ENCODE results near the gene CYP24A1.

CYP24A1 gene

DNA sequence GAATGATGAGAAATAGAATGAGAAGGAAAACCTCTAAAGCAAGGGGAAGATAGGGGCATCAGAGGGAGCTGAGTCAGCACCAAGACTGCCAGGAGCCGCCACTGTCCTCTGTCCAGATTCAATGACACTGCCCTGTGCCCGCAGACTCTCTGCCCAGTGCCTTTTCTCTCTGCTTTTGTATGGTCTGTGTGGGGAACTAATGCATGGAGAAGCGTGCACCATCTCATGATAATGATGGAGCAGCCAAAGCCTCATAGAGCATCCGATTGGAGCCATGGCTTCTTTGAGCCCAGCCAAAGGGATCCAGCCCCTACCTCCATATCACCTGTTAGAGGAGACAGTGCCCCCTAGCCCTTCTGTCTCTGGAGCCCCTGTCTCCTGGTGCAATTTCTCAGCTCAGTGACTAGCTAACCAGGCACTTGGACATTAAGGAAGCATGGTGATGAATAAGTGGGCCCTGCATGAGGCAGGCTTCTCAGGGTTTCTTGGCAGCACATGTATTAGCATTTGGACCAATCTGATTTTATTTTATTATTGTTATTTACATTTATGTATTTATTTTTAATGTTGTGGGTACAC is 27.6 kb upstream of the CYP24A1 start:
- no peak for DNase-seq

DNA sequence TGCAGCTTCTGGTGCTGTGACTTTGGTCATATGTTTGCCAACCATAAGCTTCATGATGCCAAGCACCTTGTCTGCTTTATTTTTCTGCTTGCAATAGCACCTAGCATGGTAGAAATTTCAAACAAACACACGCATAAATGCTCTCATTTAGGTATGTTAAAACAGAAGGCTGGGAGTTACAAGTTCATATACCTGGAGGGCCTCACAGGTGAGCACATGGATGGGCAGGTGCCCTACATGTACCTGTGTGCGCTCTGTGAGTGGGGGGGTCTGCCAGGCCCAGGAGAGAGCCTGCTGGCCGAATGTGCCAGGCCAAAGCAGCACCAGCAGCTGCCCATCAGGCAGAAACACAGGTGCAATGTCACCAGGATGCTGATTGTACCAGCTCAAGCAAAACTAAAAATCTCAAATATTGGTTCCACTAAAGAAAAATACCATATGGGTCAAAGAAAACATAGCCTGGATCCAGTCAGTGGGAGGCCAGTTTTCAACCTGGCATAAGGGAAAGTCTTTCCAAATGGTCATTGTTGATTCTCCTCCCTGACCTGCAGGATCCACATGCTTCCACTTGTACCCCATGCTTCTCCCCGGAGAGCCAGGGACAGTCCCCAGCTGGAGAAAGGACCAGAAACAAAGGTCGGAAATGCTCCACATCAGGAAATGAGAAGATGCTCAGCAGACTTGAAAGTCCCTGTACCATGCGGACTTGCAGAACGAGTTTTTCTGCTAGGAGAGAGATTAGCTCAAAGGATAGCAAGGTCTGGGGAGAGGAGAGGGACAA is 26.9 kb upstream of the CYP24A1 start:
- DNase-seq = no peak

DNA sequence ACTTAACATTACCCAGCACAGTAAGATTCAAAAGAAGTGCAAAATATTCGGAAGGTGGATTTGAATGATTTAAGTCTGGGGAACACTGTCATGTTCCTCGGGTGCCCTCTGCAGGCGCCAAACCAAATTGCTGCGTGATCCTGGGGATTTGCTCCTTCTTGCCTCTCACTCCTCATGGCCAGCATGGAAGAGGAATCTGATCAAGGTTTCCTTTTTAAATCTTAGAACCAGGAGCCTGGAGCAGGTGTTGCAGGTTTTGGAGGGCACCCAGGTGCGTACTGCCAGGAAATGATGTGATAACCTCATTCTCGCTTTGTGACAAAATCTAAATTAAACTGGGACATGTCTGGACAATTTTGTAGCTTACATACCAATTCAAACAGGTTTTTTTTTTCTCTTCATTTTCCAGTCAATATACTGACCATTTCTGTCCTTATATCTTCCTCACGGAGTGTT is 26.0 kb upstream of the CYP24A1 start:
- DNase-seq = no peak

DNA sequence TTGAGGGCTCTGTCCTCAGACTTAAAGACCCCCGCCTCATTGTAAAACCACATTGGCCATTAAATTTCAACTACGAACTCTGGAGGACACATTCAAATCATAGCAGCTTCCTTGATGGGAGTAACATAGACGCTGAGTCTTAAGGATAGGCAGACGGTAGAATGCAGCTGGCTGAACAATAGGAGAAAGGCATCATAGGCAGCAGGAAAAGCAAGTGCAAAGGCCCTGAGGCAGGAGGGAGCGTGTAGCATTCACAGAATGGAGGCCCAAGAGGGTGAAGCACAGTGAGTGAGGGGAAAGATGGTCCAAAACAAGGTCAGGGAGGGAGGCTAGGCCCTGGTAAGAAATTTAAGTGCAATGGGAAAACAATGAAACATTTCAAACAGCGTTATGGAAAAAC is 25.5 kb upstream of the CYP24A1 start:
- DNase-seq = no peak

DNA sequence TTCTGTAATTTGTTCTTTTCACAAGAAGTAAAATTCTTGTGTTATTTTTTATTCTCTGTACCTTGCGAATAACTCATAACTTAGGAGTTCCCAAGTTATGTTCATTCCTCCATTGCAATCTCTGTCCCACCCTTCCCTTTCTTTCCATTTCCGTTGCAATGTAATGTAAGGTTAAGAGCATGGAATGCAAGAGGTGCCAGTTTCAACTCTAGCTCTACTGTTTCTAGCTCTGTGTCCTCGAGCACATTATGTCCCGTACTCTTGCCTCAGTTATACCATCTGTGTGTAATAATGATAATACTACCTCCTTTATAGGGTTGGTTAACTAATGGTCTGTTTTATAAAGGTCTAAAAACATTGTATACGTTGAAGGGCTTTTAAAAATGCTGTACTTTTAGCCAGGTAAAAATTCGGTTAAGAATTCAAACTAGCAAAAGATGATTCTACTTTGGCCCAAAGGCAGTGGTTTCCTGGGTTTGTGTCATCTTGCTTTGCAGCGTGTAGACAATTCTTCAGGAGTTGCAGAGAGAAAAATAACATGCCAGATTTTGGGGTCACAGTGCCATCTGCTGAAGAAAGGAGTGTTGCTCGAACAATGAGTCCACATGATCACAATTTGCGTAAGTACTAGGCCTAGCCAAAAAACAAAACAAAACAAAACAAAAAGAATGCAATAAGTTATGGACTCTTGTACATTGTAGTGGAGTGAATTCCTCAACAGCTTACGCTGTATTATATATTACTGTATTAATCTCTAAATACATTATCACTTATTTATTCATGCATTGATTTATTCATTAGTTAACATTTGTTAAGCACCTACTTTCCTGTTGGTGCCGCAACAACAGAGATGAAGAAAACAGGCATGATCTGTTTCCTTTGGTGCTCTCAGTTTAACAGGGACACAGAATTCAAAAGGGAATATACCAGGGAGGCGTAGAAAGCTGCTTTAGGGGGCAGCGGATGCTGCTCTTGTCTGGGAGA is 24.1 kb upstream of the CYP24A1 start:
- DNase-seq = no peak

DNA sequence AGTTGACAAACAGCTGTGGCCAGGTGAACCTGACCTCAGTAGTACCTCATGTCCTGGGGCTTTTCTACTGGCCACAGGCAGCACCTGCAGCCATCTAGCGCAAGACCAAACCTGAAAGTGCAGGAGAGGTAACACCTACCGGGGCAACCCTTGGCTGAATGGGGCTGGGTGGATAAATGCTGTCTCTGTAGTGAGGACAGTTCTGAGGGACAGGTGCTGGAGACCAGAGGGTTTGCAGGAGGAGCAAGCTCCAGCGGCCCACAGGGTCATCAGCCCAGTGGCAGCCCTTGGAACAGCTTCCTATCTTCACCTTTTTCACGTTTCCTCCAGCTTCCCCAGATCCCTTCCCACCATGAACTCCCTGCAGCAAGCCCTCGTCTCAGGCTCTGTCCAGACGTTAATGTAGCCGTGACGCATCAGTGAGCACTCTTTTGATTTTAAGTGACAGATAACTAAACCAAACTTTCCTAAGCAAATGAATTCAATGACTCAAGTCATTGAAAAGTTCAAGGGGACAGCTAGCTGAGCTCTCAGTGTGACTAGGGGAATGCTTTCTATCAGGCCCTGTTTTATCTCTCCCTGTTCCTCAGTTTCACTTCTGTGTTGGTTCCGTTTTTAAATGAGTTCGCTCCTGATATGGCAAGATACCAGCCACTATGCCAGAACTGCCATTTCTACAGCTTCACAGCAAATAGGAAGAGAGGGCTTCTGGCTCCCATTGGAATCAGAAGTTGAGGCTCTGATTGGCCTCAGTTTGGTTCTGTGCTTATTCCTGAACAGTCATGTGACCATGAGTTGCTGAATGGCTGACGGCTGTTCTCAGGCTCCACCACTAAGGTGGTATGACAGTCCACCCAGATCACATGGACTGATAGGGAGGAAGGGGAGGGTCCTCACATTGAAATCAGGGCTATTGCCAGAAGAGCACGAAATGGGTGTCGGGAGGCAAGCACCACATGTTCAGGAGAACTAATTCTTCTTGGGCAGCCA is 22.0 kb upstream of the CYP24A1 start:
- no peak for DNase-seq

DNA sequence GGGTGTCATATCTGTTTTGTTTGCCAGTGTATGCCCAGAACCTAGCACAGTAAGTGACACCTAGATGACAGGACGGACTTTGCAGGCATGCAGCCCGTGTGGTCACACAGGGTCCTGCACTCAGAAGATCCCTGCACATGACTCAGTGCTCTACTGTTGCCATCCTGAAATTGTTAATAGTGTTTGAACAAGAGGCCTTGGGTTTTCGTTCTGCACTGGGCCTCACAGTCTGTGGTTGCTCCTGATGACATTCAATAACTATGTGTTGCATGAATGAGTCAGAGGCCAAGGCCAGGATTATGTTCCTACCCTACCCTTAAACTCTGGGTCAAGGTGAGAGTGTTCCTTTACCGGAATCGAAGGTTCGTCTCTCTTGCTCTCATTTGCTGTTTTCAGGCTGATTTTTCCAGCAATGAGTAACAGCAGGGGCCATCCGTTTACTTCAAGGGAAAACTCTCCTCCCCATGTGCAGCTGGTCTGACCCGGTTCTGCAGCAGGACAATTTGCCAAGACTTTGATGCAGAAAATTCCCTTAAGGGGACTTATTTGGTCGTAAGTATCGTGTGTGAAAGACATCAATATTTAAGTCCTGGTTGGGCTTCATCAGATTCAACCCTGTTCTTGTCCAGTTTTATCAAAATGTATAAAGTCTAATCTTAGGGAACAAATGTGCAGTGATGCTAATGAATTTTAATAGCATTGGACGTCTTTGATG is 21.1 kb upstream of the CYP24A1 start:
- DNase-seq = no peak

DNA sequence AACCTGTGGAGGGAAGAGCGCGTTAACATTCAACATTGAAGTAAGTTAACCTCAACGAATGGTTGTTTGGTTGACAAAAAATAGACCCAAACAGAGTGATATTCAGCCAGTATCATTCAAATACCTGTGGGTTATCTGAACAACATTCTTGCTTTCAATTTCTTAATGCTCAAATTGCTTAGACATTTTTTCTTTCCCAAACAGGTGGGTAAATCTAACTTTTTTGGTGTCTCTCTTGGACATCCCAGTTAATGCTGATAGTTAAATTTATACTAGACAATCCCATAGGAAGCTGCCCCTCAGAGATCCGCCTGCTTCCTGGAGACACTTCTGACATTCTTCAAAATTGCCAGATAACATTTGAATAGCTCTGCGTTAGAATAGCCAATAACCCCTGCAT is 20.0 kb upstream of the CYP24A1 start:
- DNase-seq = no peak

DNA sequence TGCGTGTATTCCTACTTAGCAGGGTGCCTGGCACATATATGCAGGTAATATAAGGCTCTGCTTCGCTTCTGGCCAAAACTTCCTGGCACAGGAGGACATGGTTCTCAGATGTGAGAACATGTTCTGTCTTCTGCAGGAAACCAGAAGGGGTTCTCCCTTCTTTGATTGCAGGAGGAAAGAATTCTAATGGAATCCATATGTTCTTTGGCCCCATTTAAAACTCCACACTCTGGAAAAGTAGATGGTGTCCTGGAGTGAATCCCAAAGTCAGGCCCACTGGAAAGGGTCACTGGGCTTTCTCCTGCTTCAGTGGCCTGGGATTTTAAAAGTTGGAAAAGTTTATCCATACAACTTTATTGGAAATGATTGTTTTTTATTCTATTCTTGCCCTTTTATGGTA is 16.4 kb upstream of the CYP24A1 start:
- no peak for DNase-seq

DNA sequence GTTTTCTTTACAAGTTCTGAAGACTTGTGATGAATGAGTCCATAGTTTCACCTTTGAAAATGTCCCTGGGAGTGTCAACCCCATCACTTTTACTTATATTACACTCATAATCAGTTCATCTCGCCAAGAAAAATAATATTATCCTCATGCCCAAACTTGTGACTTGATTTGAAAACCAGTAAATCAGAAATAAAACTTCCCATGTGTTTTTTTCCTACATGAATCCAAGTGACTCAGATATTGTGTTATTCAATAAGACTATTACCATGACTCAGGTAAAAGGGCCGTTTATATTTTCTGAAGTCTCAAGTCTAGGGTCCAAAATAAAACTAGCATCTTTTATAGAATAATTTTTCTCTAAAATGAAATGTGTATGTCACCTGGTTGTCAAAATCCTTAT is 15.8 kb upstream of the CYP24A1 start:
- no peak for DNase-seq

DNA sequence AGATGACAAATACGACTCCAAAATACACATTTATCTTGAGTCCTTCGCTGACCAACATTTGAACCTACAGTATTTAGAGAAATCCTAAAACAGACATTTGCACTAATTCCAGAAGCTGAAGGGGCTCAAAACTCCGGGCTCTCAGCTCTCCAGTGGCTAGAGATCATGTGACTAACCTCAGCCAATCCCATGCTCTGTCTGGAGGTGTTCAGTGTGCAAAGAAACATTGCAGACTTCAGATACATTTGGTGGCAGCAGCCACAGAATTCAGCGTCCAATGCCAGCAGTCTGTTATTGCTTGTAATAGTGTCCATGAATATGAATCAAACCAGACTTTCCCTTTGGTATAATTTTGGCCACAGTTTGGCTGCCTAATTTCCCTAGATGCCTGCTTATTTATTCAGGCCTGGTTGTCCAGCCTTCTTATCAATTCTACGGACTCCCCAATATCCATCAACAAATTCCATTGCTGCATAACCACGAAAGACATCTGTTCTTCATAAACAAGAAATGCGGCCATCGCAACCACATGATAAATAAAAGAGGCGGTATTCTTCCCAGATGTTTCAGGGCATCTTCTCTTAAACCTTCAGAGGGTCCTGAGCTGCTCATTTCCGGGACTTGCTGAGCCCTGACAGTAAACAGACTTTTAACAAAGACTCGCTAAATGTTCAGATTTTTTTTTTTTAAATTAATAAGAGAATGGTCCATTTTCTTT is 14.5 kb upstream of the CYP24A1 start:
- no peak for DNase-seq

DNA sequence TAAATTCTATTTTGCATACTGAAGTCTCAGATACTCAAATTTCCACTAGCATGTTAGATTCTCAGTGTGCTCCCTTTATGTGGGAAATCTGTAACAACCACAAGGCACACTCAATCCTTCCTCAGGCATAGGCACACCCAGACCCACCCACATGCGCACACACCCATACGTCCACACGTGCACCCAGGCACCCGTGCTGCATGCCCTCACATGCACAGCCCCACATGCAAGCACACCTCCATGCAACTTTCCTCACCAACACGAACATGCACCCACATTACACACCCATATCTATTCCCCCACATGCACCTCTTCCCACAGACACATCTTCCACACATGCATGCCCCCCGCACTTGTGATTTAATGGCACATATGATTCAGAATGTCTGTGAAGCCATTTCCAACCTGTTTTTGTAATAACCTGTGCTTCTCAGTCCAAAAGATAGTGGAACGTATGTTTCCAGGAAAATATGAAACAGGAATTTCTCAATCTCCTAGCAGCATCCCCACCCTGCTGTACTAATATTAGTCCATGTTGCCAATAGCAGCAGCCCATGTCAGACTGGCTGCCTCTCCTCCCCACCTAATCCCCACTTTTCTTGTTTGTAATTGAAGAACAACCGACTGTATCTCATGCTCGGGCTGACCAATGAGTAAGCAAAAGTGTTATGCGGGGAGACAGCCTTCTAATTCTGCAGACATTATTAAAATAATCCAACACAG is 11.3 kb upstream of the CYP24A1 start:
- DNase-seq = no peak

DNA sequence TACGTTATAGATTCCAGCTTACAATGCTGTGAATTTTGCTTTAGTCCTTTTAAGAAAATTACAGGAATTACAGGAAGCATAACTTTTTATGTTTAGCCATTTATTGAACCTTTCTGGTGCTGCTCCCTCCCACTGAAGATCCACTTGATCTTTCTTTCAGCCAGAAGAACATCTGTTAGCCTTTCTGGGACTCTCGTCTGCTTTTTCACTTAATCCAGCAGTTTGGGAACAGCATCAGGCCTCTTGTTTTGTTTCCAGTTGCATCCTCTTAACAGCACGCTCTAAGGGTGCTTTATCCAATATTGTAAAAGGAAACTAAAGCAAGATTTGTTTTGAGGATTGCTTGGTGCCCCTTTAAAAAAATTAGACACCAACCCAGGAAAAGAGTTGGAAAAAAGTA is 10.3 kb upstream of the CYP24A1 start:
- DNase-seq = no peak

DNA sequence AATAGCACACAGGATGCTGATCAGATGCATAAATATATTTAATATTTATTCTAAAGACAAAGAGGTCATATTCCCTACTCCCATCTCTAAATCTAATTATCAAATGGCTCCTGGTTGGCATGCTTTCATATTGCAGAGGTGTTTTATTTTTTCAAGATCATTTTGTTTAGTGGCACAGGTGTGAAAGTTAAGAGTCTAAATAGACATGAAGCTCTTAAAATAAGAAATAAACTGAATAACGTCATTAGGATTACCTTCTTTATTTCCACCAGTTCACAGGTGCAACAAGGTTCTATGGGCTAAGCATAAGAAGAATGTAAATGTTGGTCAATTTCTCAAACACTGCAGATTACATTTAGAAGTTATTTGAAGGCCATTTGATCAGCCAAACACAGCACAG is 7.1 kb upstream of the CYP24A1 start:
- no peak for DNase-seq

DNA sequence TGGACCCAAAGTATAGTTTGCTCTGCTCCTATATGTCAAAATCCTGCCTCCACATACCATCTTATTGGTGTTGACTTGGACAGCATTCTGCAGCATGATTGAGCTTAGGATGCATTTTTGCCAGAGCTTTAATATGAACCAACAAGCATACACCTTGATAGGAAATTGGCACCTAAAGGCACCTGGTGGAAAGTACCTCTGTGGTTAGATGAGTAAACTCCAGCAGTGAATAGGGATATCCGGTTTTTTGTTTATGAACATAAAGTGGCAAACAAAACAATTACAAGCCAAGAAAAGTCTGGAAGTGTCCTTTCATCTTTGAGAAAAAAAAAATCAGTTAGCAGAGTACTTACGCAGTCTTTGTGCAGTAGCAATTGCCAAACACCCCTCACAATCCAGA is 6.2 kb upstream of the CYP24A1 start:
- DNase-seq = no peak

DNA sequence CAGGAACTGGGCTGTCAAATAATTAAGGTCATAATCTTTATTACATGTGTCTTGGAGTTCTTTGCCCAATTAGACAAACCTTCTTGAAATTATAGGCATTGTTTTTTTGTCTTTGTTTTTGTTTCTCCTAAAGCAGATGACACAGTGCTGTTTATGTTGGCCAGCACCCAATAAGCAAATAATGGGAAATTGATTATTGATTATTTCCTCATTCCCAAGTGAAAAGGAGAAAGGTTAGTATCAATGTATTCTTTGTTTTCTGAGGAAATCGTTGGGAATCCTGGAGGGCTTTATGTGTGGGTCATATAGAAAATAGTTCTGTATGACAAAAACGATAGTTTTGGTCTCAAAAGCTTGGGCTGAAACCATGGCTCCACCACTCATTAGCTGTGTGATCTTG is 4.5 kb upstream of the CYP24A1 start:
- no peak for DNase-seq

DNA sequence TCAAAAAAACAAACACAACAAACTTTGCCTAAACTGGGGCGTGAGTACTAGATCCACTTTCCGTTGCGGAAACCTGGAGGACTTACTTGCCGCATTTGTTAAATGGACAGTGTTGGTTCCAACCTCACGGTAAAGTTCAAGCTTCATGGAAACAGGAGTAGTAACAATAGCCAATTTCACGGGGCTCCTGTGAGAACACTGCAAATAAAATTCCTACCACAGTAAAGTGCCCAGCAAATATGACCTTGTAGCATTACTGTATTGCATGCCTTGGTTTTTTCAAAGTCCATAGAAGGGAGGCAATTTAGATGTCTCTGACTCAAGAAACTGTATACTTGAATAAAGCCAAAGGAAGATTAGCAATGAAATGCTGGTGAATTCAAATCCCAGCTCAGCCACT is 3.6 kb upstream of the CYP24A1 start:
- DNase-seq = no peak

DNA sequence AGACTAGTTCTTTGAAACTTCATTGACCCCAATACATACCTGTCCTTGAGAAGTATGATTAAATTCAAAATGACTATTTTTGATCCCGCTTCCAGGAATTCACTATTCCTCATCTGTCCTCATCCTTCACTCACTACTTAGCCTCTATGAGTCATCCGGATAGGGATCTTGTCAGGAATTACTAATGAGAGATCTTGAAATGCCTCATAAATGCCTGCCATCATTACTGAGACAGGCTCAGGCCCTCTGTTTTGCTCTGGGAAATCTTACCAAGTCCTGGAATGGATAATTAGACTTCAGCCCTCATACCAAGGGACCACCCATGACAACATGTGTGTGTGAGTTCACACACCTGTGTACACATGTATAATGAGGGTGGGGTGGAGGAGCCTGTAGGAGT is 2.8 kb upstream of the CYP24A1 start:
- DNase-seq = no peak

DNA sequence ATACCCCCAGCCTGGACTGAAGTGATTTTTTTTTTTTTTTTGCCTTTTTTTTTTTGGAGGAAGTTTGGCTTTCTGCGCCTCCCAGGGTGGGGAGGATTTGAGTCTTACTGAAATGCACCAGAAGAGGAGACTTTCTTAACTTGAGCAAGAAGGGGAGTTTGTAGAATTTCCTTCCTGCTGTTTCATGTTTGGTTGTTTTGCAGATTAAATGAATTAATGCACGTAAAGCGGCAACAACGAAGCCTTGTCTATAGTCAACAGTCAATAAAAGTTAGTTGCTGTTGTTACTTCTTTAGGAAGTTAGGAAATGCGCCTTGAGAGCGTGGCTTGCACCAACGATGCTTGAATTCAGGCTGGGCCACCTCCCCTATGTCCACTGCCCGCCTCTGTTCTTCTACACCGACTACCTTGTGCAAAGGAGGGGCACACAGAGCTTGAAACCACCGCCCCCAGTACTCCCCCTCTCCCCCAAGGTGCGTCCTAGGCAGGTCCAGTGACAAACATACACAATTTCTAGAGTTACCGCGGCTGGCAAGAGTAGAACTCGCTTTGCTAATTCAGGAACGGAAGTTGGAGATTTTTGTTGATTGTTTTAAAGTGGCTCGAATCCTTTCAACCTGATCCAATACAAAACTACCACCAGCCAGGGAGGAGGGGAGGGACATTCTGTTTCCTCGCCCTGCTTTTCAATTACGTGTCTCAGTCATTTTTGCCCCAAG is 830 bp upstream of the CYP24A1 start:
- DNase-seq = no peak

Data from cortex of kidney (tissue), 1 donor.